HG02943 (cell line): ENCODE results near the gene FRY.
A peak's percentile ranks its signal among the peaks of the same experiment; 100 is the strongest.

ENCODE experiments used
- ATAC-seq: cut with Tn5 transposase; IDR thresholded peaks from one replicate; pipeline ENCODE4 v1.9.1; 2021; ENCODE audit warnings: mild to moderate bottlenecking, low read depth, moderate library complexity; ENCODE audit not compliant: unreplicated experiment

Gene FRY

GRCh38 chr13:32248801-32249200 is 217.2 kb downstream of the FRY start:
- ATAC-seq = peak; percentile 75

- no peak for ATAC-seq
Measured at GRCh38 chr13:32252812-32253438, 221.4 kb downstream of the FRY start.

DNA sequence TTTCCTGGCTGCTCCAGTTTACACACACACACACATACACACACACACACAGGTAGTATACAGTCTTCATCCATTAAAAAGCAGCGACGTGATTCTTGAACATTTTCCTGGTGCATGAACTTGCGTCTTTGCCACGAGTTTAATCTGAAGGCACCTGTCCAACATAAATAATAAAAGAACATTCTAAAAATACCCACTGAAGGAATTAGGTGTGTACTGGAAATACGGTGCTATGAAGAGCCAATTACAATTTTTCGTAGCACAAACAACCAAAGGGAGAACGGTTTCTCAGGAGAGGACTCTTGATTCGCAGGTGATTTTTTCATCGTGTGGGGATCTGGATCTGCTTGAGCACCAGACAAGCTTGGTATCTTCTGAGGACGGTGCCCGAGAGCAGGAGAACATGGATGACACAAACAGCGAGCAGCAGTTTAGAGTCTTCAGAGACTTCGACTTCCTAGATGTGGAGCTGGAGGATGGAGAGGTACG is 222.4 kb downstream of the FRY start:
- ATAC-seq = no peak

GRCh38 chr13:32254416-32254815 is 222.8 kb downstream of the FRY start:
- no peak for ATAC-seq

DNA sequence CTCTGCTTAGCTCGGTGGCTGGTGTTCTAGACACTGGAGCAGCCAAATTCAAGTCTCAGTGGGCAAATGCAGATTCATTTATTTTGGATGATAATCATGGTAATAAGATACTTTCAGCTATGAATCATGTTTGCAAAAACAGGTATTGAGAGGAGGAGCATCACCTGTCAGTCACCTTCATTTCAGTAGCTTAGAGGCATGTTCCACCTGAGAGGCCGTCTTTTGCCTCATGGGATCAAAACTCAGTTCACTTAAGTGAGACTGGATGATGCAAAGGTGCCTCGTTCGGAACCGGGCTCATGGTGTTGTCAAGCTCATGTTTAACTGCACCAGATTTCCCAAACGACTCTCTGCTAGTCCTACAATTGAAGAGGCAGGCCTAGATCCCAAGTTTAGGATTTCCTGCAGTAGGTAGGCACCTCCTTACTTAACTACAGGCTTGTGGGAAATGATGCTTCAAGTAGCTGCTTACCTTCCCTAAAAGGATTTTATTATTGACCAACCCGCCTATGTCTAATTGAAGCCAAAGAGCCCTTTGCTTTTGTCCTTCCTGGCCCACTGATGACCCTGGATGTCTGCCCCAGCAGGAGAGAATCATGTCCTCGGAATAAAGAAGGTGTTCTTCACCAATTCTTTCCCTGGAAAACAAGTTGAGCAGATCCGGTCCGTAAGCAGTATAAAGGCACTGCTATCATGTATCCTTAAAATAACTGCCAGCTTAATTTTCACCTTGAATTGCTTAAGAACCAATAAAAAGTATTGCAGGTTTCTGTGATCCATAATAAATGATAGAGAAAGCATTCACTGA is 223.5 kb downstream of the FRY start:
- no peak for ATAC-seq

- no peak for ATAC-seq
Measured at GRCh38 chr13:32255724-32256109, 224.1 kb downstream of the FRY start.

DNA sequence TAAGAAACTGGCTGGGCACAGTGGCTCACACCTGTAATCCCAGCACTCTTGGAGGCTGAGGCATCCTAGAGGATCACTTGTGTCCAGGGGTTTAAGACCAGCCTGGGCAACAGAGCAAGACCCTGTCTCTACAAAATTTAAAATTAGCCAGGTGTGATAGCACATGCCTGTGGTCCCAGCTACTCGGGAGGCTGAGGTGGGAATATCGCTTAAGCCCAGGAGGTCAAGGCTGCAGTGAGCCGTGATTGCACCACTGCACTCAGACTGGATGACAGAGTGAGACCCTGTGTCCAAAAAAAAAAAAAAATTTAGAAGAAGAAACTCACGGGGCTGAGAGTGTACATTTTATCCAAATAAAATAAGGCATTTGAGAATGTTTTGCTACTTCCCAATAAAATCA is 224.7 kb downstream of the FRY start:
- ATAC-seq = no peak

GRCh38 chr13:32257649-32258048 is 226.1 kb downstream of the FRY start:
- no peak for ATAC-seq

- ATAC-seq = no peak
Measured at GRCh38 chr13:32259116-32259515, 227.5 kb downstream of the FRY start.

DNA sequence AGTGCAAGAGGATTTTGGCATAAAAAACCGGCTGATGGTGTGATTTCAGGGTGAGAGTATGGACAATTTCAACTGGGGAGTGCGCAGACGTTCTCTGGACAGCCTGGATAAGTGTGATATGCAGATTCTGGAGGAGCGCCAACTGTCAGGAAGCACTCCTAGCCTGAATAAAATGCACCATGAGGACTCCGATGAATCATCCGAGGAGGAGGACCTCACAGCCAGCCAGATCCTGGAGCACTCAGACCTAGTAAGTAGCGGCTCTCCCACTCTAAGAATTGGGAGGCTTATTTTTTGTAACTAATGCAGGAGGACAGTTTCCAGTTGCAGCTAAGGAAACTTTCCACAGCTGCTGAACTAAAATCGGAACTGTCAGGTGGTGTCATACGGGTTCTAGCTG is 230.0 kb downstream of the FRY start:
- no peak for ATAC-seq

GRCh38 chr13:32262165-32262564 is 230.6 kb downstream of the FRY start:
- ATAC-seq = no peak

DNA sequence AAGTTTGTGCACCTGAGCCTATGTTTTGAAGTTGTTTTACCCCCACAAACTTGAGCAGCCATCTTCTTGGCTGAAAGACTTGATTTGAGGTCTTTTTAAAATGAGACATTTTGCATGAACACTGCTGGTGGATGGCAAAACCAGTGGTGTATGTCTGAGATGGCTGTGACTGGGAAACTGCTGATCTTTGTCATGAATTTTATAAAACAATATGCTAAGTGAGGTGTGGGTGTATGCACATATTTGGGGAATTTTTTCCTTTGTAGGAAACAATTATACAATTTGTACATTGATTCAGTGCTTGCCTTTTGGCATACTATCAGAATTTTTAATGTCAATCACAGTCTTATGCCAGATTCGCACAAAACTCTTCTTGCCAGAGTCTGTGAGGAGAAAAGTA is 231.0 kb downstream of the FRY start:
- ATAC-seq = no peak

- no peak for ATAC-seq
Measured at GRCh38 chr13:32264407-32264806, 232.8 kb downstream of the FRY start.

- ATAC-seq = no peak
Measured at GRCh38 chr13:32265726-32266125, 234.2 kb downstream of the FRY start.

DNA sequence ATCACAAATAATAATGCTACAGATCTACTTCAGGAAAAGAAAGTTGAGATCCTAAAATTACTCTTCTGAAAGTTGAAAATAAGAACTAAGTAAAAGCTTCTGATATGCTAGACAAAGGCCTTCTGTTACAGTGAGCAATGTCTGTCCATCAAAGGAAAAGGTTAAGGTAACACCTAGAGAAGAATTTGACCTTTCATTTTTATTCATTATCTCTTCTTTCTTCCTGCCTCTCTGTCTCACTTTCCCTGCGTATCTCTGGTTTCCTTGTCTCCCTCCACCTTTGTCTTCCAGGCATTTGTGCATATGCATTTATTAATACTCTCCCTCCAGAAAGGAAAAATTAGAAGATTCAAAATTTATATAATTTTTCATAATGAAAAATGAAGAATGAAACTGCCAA is 234.6 kb downstream of the FRY start:
- ATAC-seq = no peak

- ATAC-seq = peak; percentile 70
Measured at GRCh38 chr13:32267836-32268439, 236.4 kb downstream of the FRY start.

DNA sequence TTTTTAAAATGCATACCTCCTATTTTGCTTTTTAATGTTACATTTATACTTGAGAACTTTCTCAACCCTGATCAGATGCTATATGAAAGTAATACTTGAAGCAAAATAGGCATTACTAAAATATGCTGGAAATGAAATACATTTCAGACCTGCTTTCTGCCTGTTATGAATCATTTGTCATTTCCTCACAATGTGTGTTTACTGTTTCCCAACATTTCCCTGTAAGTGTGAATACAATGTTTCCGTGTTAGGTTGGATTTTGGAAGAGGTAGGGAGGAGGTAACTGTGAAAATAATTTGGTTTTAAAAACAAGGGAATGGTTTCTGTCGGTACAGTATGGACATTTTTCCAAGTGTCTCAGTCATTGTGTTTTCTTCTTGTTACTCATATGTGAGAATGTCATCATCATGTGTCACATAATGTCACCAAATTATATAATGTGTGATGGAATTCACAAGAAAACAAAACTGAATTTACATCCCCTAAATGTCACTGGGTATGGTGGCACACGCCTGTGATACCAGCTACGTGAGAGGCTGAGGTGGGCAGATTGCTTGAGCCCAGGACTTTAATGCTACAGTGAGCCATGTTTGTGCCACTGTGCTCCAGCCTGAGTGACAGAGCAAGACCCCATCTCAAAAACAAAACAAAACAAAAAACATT is 240.6 kb downstream of the FRY start:
- ATAC-seq = no peak

DNA sequence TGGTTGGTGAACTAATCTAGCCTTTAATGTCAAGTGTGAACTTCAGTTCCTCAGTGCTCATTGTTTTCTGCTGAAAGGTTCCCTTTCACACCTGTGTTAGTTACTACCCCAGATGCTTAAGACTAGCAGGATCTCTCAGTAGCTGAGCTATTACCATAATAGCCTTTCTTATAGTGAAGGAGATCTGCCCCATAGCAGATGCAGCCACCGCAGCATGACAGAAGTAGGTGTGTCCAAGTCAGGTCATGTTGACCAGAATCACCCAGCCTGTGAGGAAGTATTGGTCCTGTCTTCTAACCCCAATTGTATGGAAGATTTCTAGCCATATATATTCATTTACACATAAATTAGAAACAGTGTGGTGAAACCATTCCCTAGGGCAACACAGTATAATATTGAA is 246.3 kb downstream of the FRY start:
- no peak for ATAC-seq

DNA sequence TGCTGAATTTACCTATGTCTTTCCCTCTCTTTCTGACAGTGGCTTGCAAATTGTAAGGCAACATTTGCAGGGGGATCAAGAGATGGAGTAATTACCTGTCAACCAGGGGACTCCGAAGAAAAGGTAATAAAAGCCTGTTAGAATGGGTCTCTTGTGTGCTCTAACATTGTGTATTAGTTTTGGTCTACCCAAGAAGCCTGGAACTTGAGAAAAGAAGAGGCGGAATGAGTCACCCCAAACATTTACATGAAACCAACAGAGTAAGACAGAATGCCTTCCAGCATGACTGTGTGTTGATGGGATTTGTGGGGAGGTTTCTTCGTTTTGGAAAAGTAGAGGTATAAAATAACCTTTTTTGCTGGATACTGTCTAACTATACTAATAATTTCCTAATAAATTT is 246.9 kb downstream of the FRY start:
- ATAC-seq = no peak

DNA sequence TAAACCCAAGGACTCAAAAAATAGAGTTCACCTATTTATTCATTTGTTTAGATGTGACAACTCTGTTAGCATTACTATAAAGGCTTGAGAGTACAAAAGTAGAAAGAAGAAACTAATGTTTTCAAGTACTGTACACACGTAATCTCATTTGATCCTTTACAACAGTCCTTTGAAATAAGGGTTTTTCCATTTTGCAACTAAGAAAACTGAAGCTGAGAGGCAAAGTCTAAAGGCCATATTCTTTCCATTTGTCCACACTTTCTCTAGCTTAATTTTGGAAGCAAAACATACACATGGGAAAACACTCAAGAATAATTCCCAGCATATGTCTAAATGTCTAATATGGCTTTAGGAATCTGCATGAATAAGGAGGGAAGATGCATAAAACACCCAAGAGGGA is 249.5 kb downstream of the FRY start:
- ATAC-seq = no peak

DNA sequence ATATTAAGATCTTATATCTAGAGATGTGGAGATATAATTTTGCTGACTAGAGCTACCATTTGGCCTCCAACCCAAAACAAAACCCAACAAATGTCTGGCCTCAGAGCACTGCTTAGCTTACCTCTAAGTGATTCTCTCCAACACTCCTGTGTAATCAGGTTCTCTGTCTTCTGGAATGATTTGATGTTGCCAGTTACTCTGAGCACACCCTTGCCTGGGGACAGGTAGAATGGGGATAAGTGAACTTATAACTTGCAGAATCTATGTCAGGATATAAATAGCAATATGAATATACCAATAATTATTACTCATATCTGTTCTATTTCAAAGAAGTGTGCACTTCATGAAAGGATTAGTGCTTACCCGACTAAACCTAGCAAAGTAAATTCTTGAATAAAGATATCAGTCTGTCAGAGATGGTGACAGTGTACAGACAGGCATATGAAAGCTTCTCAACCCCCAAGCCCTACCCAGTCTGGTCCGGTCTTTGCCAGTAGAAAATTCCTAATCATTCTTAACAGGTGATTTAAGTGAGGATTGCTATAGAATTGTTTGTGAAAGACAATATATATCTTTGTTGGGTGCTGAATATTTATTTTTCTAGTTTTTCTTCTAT is 250.6 kb downstream of the FRY start:
- no peak for ATAC-seq
